GM12872 (cell line): Measurements from ENCODE around the gene DLGAP5.

Experiments
- CTCF ChIP-seq: IDR thresholded peaks from 3 replicates; pipeline ENCODE4 v1.5.1; 2011; ENCODE audit warnings: low read depth, mild to moderate bottlenecking, low read length, moderate library complexity; ENCODE audit not compliant: insufficient read depth

Gene DLGAP5

GRCh38 chr14:55200651-55201050 lies 9.3 kb upstream of the DLGAP5 start:
- no peak for TF ChIP-seq CTCF

GRCh38 chr14:55198749-55199148 lies 7.4 kb upstream of the DLGAP5 start:
- TF ChIP-seq CTCF, result no peak

GRCh38 chr14:55194656-55195355 lies 3.4 kb upstream of the DLGAP5 start:
- no peak for TF ChIP-seq CTCF

GRCh38 chr14:55192054-55192621 lies 753 bp upstream of the DLGAP5 start:
- no peak for TF ChIP-seq CTCF

GRCh38 chr14:55190906-55191202 lies 531 bp downstream of the DLGAP5 start:
- no peak for TF ChIP-seq CTCF

GRCh38 chr14:55188686-55189295 lies 2.6 kb downstream of the DLGAP5 start:
- no peak for TF ChIP-seq CTCF

- TF ChIP-seq CTCF, result no peak
Measured at GRCh38 chr14:55180434-55180833, 11.0 kb downstream of the DLGAP5 start.
